Vagina (tissue), 2 donors: ENCODE measurements around the gene UROC1. TPM values are rescaled to one million over a fixed set of nuclear protein-coding genes. Genes with fewer than 3 reads are reported as not detected.

Experiments used
- DNase-seq, 2 donors: peaks; one replicate each; pipeline ENCODE4 v3.0.0-alpha.2; 2017; ENCODE audit errors: extremely low spot score in 2 of 2
- H3K27ac ChIP-seq: fragments of 200-600 bp; sonication (generic); one replicate; pipeline ENCODE4 v1.5.1; 2019
- H3K27me3 ChIP-seq: fragments of 200-600 bp; sonication (generic); one replicate; pipeline ENCODE4 v1.5.1; 2019
- H3K36me3 ChIP-seq, 2 donors: fragments of 200-600 bp; sonication (generic); one replicate each; pipeline ENCODE4 v1.5.1; 2017 to 2019
- H3K4me1 ChIP-seq: fragments of 200-600 bp; sonication (generic); one replicate; pipeline ENCODE4 v1.5.1; 2019
- H3K4me3 ChIP-seq, 2 donors: fragments of 200-600 bp; sonication (generic); 1 replicate in 1 of 2; 2 replicates in 1 of 2; pipeline ENCODE4 v1.5.1; 2016 to 2019
- H3K9me3 ChIP-seq: fragments of 200-600 bp; sonication (generic); one replicate; pipeline ENCODE4 v1.5.1; 2019
- POLR2A ChIP-seq, 2 donors: fragments of 450-650 bp; IDR thresholded peaks; one replicate each; pipeline ENCODE4 v1.6.1; 2017; ENCODE audit warnings: antibody characterized with exemption in 2 of 2, mild to moderate bottlenecking in 2 of 2, moderate library complexity in 2 of 2
- POLR2AphosphoS5 ChIP-seq, 2 donors: sonication (generic); formaldehyde crosslinking; IDR thresholded peaks; one replicate each; pipeline ENCODE4 v1.9.0; 2017; ENCODE audit warnings: antibody characterized with exemption in 2 of 2, mild to moderate bottlenecking in 2 of 2, low read depth in 1 of 2; ENCODE audit not compliant: insufficient read depth in 1 of 2
- intact Hi-C: fragments of 100-400 bp; cut with DNase I; formaldehyde crosslinking; loops from one replicate; pipeline ENCODE4 v1.15.1; 2023
- total RNA-seq: library from RNA; depleted of rRNA; stranded (reverse); fragments of >200 nt; gene quantifications from one replicate; pipeline ENCODE4 v1.2.3, GENCODE V29; 2016
- TF ChIP-seq, protein P1 (sequence below), 3 experiments: fragments of 450-650 bp in 2 of 3; fragments of 200-600 bp in 1 of 3; sonication (generic) in 1 of 3; IDR thresholded peaks; one replicate each; pipeline ENCODE4 v1.5.1; 2017 to 2019; ENCODE audit warnings: antibody characterized with exemption in 3 of 3, mild to moderate bottlenecking in 2 of 3, moderate library complexity in 2 of 3

UROC1 gene
- total RNA-seq, 1 donor from 2014 or later: not detected

DNA sequence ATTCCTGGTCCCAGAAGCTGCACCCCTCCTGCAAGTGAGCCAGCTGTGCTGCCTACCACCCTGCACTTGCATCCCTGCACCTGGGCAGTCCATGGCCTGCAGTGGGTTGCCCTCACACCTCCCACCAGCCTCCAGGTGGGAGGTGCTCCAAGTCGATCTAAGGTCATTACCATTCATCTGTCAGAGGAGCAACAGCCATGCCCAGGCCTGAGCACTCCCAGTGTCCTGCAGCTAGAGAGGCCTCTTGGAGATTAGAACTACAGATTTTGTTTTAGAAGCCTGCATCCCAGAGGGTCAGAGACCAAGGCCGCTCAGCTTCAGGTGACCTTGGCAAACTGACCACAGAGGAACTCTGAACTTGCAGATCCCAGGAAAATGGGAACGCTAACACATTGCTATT lies 32.9 kb downstream of the UROC1 start:
- Histone ChIP-seq H3K4me1 (peaks cover 13% of the 10 kb centered on the region), H3K36me3 (no peaks in the 10 kb centered on the region), H3K4me3 (no peak overlapping the region), H3K27ac (no peak overlapping the region), H3K27me3 (no peaks in the 10 kb centered on the region), H3K9me3 (no peaks in the 10 kb centered on the region)
- intact Hi-C loops: no loop called here
- TF ChIP-seq POLR2A (IDR thresholded peaks at IDR 0.05) (no peak), POLR2AphosphoS5 (IDR thresholded peaks at IDR 0.05; ENCODE audit: insufficient read depth in 1 of 2, low read depth in 1 of 2) (no peak)
- TF ChIP-seq, protein P1, sequence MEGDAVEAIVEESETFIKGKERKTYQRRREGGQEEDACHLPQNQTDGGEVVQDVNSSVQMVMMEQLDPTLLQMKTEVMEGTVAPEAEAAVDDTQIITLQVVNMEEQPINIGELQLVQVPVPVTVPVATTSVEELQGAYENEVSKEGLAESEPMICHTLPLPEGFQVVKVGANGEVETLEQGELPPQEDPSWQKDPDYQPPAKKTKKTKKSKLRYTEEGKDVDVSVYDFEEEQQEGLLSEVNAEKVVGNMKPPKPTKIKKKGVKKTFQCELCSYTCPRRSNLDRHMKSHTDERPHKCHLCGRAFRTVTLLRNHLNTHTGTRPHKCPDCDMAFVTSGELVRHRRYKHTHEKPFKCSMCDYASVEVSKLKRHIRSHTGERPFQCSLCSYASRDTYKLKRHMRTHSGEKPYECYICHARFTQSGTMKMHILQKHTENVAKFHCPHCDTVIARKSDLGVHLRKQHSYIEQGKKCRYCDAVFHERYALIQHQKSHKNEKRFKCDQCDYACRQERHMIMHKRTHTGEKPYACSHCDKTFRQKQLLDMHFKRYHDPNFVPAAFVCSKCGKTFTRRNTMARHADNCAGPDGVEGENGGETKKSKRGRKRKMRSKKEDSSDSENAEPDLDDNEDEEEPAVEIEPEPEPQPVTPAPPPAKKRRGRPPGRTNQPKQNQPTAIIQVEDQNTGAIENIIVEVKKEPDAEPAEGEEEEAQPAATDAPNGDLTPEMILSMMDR (IDR thresholded peaks at IDR 0.05): no peak
- no peak for DNase-seq

DNA sequence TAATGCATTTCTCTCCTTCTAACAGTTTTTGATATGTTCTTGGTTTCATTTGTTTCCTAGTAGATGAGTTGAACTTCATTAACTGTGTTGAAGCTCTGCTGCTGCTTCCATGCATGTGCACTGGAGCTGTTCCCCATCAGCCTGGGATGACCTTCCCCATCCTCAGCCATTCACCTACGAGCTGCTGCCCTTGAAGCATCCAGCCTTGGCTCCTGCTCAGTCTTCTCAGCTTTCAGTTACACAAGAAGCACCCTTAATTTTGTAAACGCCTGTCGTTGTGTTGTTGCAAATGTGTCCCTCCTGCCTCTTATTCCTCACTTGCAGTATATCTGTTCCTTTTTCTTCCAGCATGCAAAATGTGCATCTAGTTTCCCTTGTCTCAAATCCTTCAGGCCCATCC lies 33.4 kb downstream of the UROC1 start:
- no peaks in the 10 kb centered on the region for H3K27me3 ChIP-seq
- DNase-seq: no peak
- no peaks in the 10 kb centered on the region for H3K36me3 ChIP-seq
- H3K27ac ChIP-seq: no peak overlapping the region
- H3K9me3 ChIP-seq: no peaks in the 10 kb centered on the region
- TF ChIP-seq POLR2A (IDR thresholded peaks at IDR 0.05) (no peak), POLR2AphosphoS5 (IDR thresholded peaks at IDR 0.05; ENCODE audit: insufficient read depth in 1 of 2, low read depth in 1 of 2) (no peak)
- TF ChIP-seq, protein P1 (IDR thresholded peaks at IDR 0.05): no peak
- intact Hi-C loops: no loop called here
- peaks cover 13% of the 10 kb centered on the region for H3K4me1 ChIP-seq
- H3K4me3 ChIP-seq: no peak overlapping the region

DNA sequence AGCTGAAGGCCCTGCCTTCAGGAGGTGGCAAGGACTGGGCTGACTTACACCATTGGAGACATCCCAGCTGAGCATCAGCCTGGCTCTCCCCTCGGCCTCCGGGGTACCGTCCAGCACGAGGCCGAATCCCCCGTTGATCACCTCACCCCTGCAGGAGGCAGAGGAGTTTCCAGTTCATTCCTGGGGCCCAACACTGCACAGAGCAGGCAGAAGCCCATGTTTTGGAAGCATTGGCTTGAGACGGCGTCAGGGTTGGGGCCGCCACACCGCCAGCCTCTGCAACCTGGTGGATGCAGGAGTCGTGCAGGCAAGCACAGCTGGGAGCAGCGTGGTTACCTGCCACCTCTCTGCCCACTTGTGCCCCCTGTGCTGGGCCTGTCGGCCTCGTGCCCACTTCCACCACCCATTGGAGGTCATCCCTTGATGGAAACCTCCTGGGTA lies 34.2 kb downstream of the UROC1 start:
- TF ChIP-seq POLR2AphosphoS5 (IDR thresholded peaks at IDR 0.05; ENCODE audit: insufficient read depth in 1 of 2, low read depth in 1 of 2): no peak
- TF ChIP-seq, protein P1 (IDR thresholded peaks at IDR 0.05): no peak
- TF ChIP-seq POLR2A (IDR thresholded peaks at IDR 0.05): no peak
- intact Hi-C loops: no loop called here
- H3K36me3 ChIP-seq: no peaks in the 10 kb centered on the region
- no peaks in the 10 kb centered on the region for H3K27me3 ChIP-seq
- DNase-seq: no peak
- no peak overlapping the region for H3K4me3 ChIP-seq
- no peaks in the 10 kb centered on the region for H3K9me3 ChIP-seq
- H3K4me1 ChIP-seq: peaks cover 13% of the 10 kb centered on the region
- no peak overlapping the region for H3K27ac ChIP-seq

DNA sequence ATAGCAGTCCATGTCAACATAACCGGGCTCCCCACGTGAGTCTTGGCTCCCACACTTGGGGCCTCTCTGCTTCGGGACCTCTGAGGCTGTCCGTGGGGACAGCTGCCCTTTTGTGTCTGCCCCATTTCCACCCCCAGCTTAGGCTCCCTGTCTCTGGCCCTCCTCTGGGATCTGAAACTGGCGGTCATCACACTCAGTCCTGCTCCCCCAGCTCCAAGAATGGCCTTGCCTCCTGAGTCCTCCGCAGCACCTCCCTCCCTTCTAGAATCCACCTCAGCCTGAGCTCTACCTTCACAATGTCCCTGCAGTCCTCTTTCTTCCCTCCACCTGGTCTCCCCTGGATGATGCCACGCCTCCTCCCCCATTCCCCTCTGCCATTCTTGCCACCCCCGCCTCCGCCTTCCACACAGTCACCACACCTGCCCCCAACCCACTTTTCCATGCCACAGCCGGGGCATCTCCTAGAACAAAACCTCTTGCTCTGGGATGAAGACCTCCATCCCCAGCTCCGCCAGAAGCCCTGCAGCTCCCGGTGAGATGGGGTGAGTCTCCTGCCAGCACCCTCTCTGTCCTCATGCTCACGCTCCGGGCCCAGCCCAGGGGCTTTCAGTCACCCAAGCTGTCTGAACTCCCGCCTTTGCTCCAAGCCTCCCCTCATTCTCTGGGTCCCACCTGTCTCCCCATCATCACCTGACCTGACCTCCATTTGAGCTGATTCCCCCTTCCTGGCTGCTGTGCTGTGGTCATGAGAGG lies 34.9 kb downstream of the UROC1 start:
- Histone ChIP-seq H3K27me3 (no peaks in the 10 kb centered on the region), H3K27ac (no peak overlapping the region), H3K4me3 (no peak overlapping the region), H3K36me3 (no peaks in the 10 kb centered on the region), H3K9me3 (no peaks in the 10 kb centered on the region), H3K4me1 (peaks cover 13% of the 10 kb centered on the region)
- DNase-seq: no peak
- no peak for TF ChIP-seq POLR2AphosphoS5 (IDR thresholded peaks at IDR 0.05; ENCODE audit: insufficient read depth in 1 of 2, low read depth in 1 of 2)
- no peak for TF ChIP-seq POLR2A (IDR thresholded peaks at IDR 0.05)
- TF ChIP-seq, protein P1 (IDR thresholded peaks at IDR 0.05): no peak
- intact Hi-C loops: no loop called here

DNA sequence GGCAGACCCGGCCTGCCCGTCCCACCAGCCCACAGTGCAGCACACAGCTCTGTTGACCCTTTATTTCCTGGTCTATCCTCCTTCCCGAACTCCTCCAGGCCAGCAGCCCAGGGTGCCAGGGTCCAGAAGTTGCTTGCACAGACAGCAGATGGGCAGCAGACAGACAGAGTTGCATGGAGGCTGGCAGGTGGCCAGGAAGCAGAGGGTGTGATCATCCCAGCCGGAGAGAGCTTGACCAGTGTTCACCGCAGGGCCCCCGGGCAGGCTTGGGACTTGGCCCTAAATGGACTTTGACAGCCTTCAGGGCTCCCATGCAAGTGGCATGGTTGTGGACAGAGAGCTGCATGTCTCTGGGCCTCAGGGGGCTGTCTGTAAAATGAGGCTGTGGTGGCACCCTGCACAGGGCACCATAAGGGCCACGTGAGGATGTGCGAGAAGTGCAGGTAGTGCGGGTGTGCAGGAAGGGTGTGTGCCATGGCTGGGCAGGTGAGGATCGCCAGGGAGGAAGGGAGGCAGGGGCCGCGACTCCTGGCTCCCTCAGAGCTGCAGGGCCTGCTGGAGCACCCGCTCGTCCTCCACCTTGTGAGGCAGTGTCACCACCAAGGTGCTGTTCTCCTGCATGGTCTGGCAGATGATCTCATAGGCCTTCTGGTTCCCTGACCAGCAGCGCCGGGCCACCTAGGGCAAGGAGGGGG lies 35.6 kb downstream of the UROC1 start:
- Histone ChIP-seq H3K4me1 (peaks cover 7% of the 10 kb centered on the region), H3K9me3 (no peaks in the 10 kb centered on the region), H3K36me3 (no peaks in the 10 kb centered on the region), H3K27ac (no peak overlapping the region), H3K27me3 (no peaks in the 10 kb centered on the region), H3K4me3 (no peak overlapping the region)
- intact Hi-C loops: no loop called here
- TF ChIP-seq POLR2AphosphoS5 (IDR thresholded peaks at IDR 0.05; ENCODE audit: insufficient read depth in 1 of 2, low read depth in 1 of 2): no peak
- TF ChIP-seq, protein P1 (IDR thresholded peaks at IDR 0.05): no peak
- no peak for TF ChIP-seq POLR2A (IDR thresholded peaks at IDR 0.05)
- DNase-seq: no peak
